ENCODE results near the gene PABPC5. TPM values are rescaled to one million over a fixed set of nuclear protein-coding genes. Genes with fewer than 3 reads are reported as not detected.

PABPC5 gene
- total and polyA plus RNA-seq, 2 donors (not counting 1 experiment from before 2014, with no cell fraction given), result 2.3 to 4.5 TPM

DNA sequence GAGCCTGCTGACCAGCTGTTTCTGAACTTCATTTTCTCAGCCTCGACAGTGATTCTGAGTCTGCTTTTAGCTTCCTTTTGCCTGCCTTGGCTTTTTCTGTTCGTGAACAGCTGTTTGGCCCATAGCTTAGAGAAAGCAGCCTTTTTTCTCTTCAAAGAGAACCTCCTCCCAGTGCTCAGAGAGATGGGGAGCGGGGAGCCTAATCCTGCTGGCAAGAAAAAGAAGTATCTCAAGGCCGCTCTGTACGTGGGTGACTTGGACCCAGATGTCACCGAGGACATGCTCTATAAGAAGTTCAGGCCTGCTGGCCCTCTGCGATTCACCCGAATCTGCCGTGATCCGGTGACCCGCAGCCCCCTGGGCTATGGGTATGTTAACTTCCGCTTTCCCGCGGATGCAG, 756 bp downstream of the PABPC5 start:
- DNase-seq (ENCODE audit: low read depth in 2 of 2), result peak; percentile 1 to 13
- Histone ChIP-seq H3K4me1 (ENCODE audit: control insufficient read depth, extremely low read depth, insufficient read depth, low read length) (no peaks in the 10 kb centered on the region), H3K4me2 (ENCODE audit: extremely low read depth, insufficient read depth, low read length) (peak overlapping the region; percentile 82), H3K9me3 (ENCODE audit: control insufficient read depth, insufficient read depth, low read depth, low read length) (no peaks in the 10 kb centered on the region), H3K4me3 (replicated peaks in 1 of 4; ENCODE audit: control extremely low read depth in 1 of 4, insufficient read depth in 1 of 4, low read depth in 3 of 4, low read length in 4 of 4) (peak overlapping the region; percentile 52 to 75 (median 65)), H3K27me3 (ENCODE audit: control insufficient read depth, insufficient read depth, low read length) (no peaks in the 10 kb centered on the region), H3K27ac (ENCODE audit: insufficient read depth, low read length) (peak overlapping the region; percentile 87), H4K20me1 (ENCODE audit: control insufficient read depth, extremely low read depth, insufficient read depth, low read length) (no peaks in the 10 kb centered on the region), H2AFZ (ENCODE audit: low read length) (peak overlapping the region; percentile 82), H3K36me3 (ENCODE audit: control insufficient read depth, insufficient read depth, low read length) (no peaks in the 10 kb centered on the region), H3K9ac (ENCODE audit: insufficient read depth, low read length) (peak overlapping the region; percentile 72), H3K79me2 (ENCODE audit: control insufficient read depth, insufficient read depth, low read length) (no peaks in the 10 kb centered on the region)
- TF ChIP-seq, protein P1, sequence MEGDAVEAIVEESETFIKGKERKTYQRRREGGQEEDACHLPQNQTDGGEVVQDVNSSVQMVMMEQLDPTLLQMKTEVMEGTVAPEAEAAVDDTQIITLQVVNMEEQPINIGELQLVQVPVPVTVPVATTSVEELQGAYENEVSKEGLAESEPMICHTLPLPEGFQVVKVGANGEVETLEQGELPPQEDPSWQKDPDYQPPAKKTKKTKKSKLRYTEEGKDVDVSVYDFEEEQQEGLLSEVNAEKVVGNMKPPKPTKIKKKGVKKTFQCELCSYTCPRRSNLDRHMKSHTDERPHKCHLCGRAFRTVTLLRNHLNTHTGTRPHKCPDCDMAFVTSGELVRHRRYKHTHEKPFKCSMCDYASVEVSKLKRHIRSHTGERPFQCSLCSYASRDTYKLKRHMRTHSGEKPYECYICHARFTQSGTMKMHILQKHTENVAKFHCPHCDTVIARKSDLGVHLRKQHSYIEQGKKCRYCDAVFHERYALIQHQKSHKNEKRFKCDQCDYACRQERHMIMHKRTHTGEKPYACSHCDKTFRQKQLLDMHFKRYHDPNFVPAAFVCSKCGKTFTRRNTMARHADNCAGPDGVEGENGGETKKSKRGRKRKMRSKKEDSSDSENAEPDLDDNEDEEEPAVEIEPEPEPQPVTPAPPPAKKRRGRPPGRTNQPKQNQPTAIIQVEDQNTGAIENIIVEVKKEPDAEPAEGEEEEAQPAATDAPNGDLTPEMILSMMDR (conservative IDR thresholded peaks at IDR 0.05 in 1 of 2, IDR thresholded peaks at IDR 0.05 in 1 of 2; ENCODE audit: low read depth in 1 of 2, low read length in 2 of 2), result no peak
- no peak for TF ChIP-seq EZH2 (IDR thresholded peaks at IDR 0.05; ENCODE audit: low read length, missing control alignments)
